ENCODE results near the gene CHFR. TPM values are rescaled to one million over a fixed set of nuclear protein-coding genes. Genes with fewer than 3 reads are reported as not detected.
"Not testable (repeated sequence)": the region's sequence is repeated elsewhere in the genome, so short reads cannot be mapped to it uniquely, and the experiment has no call there.

The CHFR gene
- total RNA-seq, 4 donors from 2014 or later, result 36.1 to 58.6 (median 39.8) TPM

DNA sequence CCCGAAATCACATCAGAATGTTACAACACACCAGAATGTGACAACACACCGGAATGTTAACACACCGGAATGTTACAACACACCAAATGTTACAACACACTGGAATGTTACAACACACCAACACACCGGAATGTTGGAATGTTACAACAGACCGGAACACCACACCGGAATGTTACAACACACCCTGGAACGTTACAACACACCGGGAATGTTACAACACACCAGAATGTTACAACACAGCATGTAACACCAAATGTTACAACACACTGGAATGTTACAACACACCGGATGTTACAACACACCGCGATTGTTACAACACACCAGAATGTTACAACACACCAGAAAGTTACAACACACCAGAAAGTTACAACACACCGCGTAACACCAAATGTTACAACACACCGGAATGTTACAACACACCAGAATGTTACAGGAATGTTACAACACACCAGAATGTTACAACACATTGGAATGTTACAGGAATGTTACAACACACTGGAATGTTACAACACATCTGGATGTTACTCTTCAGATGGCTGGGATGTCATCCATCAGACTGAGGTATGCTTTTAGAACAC, 21.1 kb downstream of the CHFR start:
- Histone ChIP-seq H3K27ac (peak overlapping the region in 1 of 4 donors; percentile 23), H3K9me3 (no peaks in the 10 kb centered on the region), H3K4me1 (no peaks in the 10 kb centered on the region), H3K27me3 (no peaks in the 10 kb centered on the region), H3K4me3 (no peak overlapping the region), H3K36me3 (peaks cover 0 to 78% (median 13%) of the 10 kb centered on the region in 3 donors)
- 91% methylated on average over 14 of the region's 14 CpGs for WGBS, 2 donors
- TF ChIP-seq POLR2A (IDR thresholded peaks at IDR 0.05), result no peak
- TF ChIP-seq EP300 (IDR thresholded peaks at IDR 0.05), result peak in 1 of 2 donors; percentile 9
- TF ChIP-seq, protein P1, sequence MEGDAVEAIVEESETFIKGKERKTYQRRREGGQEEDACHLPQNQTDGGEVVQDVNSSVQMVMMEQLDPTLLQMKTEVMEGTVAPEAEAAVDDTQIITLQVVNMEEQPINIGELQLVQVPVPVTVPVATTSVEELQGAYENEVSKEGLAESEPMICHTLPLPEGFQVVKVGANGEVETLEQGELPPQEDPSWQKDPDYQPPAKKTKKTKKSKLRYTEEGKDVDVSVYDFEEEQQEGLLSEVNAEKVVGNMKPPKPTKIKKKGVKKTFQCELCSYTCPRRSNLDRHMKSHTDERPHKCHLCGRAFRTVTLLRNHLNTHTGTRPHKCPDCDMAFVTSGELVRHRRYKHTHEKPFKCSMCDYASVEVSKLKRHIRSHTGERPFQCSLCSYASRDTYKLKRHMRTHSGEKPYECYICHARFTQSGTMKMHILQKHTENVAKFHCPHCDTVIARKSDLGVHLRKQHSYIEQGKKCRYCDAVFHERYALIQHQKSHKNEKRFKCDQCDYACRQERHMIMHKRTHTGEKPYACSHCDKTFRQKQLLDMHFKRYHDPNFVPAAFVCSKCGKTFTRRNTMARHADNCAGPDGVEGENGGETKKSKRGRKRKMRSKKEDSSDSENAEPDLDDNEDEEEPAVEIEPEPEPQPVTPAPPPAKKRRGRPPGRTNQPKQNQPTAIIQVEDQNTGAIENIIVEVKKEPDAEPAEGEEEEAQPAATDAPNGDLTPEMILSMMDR (IDR thresholded peaks at IDR 0.05), result no peak
- no peak for DNase-seq (ENCODE audit: low spot score in 2 of 2)

DNA sequence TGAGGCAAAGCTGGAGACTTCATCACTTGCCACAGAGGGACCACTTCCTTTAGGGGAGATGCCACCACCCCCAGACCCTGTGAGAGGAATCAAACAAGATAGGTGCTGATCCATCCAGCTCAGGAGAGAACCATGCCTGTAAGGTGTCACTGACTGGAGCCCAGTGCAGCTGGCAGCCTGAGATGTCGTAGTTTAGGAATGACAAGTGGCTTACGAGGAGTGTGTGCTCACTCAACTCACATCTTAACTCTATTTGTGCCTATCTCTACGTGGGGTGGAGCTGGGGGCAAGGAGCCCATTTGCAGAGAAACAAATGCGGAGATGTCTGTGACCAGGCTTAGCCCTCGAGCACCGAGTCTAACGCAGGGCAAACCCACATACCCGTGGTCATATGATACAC, 25.8 kb downstream of the CHFR start:
- no peak overlapping the region for H3K4me3 ChIP-seq
- H3K27ac ChIP-seq, result no peak overlapping the region
- 94% methylated on average over 8 of the region's 8 CpGs for WGBS, 2 donors
- no peak for DNase-seq (ENCODE audit: low spot score in 2 of 2)
- TF ChIP-seq POLR2A (IDR thresholded peaks at IDR 0.05), result no peak
- TF ChIP-seq, protein P1 (IDR thresholded peaks at IDR 0.05), result no peak
- no peak for TF ChIP-seq EP300 (IDR thresholded peaks at IDR 0.05)
- peaks cover 2 to 80% (median 18%) of the 10 kb centered on the region in 3 donors for H3K36me3 ChIP-seq
- H3K27me3 ChIP-seq, result no peaks in the 10 kb centered on the region
- H3K9me3 ChIP-seq, result no peaks in the 10 kb centered on the region
- no peaks in the 10 kb centered on the region for H3K4me1 ChIP-seq

DNA sequence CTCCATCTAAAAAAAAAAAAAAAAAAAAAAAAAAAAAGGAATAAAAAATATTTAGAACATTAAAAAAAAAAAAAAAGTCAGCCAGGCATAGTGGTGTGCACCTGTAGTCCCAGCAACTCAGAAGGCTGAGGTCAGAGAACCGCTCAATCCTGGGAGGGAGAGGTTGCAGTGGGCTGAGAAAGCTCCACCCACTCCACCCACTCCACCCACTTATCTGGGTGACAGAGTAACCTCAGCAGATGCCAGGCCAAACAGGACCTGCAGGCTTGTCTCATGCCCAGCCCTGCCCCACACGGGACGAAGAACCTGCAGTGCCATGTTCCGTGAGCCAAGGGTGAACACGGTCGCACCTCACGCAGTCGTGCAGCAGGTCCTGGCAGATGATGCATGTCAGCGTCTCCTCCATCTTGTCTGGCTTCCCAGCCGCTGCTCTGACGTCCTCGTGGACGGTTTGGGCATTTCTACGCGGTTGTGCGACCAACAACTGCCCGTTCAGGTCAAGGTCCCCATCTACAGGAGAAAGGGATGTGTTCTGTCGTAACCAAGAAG, 28.6 kb downstream of the CHFR start:
- 92 to 93% methylated on average over 18 of the region's 18 CpGs for WGBS, 2 donors
- H3K36me3 ChIP-seq, result peaks cover 2 to 95% (median 24%) of the 10 kb centered on the region in 3 donors

DNA sequence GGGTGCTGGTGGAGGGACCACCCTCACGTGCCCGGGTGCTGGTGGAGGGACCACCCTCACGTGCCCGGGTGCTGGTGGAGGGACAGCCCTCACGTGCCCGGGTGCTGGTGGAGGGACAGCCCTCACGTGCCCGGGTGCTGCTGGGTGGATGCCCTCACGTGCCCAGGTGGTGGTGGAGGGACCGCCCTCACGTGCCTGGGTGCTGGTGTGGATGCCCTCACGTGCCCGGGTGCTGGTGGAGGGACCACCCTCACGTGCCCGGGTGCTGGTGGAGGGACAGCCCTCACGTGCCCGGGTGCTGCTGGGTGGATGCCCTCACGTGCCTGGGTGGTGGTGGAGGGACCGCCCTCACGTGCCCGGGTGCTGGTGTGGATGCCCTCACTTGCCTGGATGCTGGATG, 30.4 kb downstream of the CHFR start:
- not testable (repeated sequence) for H3K27ac ChIP-seq; DNase-seq (ENCODE audit: low spot score in 2 of 2); H3K27me3 ChIP-seq; H3K9me3 ChIP-seq; H3K4me1 ChIP-seq; H3K4me3 ChIP-seq
- WGBS, 2 donors, result 92 to 100% methylated on average over 8 to 11 of the region's 21 CpGs
- H3K36me3 ChIP-seq, result peaks cover 2 to 100% (median 40%) of the 10 kb centered on the region in 3 donors

More for the DNA sequence above, 28.6 kb downstream of the CHFR start:
- H3K27me3 ChIP-seq, result no peaks in the 10 kb centered on the region
- H3K4me1 ChIP-seq, result no peaks in the 10 kb centered on the region
- TF ChIP-seq POLR2A (IDR thresholded peaks at IDR 0.05) (no peak), EP300 (IDR thresholded peaks at IDR 0.05) (no peak)
- TF ChIP-seq, protein P1 (IDR thresholded peaks at IDR 0.05), result no peak
- H3K4me3 ChIP-seq, result no peak overlapping the region
- DNase-seq (ENCODE audit: low spot score in 2 of 2), result no peak
- H3K9me3 ChIP-seq, result no peaks in the 10 kb centered on the region
- no peak overlapping the region for H3K27ac ChIP-seq

DNA sequence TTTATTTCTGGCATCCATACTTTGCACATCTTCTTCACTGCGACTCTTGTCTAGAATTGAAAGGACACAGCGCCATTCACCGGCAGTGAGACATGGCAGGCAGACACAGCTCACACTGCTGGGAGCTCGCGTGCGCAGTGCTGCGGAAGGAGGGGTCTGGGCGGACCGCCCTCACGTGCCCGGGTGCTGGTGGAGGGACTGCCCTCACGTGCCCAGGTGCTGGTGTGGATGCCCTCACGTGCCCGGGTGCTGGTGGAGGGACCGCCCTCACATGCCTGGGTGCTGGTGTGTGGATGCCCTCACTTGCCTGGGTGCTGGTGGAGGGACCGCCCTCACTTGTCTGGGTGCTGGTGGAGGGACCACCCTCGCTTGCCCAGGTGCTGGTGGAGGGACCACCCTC, 30.8 kb downstream of the CHFR start:
- Histone ChIP-seq H3K9me3 (no peaks in the 10 kb centered on the region), H3K36me3 (peaks cover 2 to 100% (median 42%) of the 10 kb centered on the region in 3 donors), H3K27me3 (no peaks in the 10 kb centered on the region), H3K4me3 (no peak overlapping the region), H3K4me1 (no peaks in the 10 kb centered on the region), H3K27ac (no peak overlapping the region)
- 93 to 97% methylated on average over 14 to 17 of the region's 17 CpGs for whole genome bisulfite sequencing, 2 donors
- no peak for TF ChIP-seq EP300 (IDR thresholded peaks at IDR 0.05)
- TF ChIP-seq, protein P1 (IDR thresholded peaks at IDR 0.05), result no peak
- no peak for TF ChIP-seq POLR2A (IDR thresholded peaks at IDR 0.05)
- DNase-seq (ENCODE audit: low spot score in 2 of 2), result no peak

DNA sequence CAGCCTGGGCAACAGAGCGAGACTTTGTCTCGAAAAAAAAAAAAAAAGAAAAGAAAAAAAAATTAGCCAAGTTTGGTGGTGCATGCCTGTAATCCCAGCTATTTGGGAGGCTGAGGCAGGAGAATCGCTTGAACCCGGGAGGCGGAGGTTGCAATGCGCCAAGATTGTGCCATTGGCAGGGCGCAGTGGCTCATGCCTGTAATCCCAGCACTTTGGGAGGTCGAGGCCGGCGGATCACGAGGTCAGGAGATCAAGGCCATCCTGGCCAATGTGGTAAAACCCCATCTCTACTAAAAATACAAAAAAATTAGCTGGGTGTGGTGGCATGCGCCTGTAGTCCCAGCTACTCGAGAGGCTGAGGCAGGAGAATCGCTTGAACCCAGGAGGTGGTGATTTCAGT, 32.2 kb downstream of the CHFR start:
- H3K9me3 ChIP-seq; DNase-seq (ENCODE audit: low spot score in 2 of 2); H3K4me3 ChIP-seq; H3K27me3 ChIP-seq; H3K4me1 ChIP-seq; H3K27ac ChIP-seq: not testable (repeated sequence)
- peaks cover 2 to 100% (median 41%) of the 10 kb centered on the region in 3 donors for H3K36me3 ChIP-seq
- WGBS, 2 donors, result 93 to 94% methylated on average over 14 of the region's 14 CpGs

All from tibial nerve (tissue), 4 donors.